GDM1 (cell line): ENCODE results near the gene DAPK3.
"Not testable (repeated sequence)": the region's sequence is repeated elsewhere in the genome, so short reads cannot be mapped to it uniquely, and the experiment has no call there.

Source experiments
- DNase-seq: peaks from one replicate; lab custom pipeline; 2025; lab: John Stamatoyannopoulos, UW

DAPK3 gene

DNA sequence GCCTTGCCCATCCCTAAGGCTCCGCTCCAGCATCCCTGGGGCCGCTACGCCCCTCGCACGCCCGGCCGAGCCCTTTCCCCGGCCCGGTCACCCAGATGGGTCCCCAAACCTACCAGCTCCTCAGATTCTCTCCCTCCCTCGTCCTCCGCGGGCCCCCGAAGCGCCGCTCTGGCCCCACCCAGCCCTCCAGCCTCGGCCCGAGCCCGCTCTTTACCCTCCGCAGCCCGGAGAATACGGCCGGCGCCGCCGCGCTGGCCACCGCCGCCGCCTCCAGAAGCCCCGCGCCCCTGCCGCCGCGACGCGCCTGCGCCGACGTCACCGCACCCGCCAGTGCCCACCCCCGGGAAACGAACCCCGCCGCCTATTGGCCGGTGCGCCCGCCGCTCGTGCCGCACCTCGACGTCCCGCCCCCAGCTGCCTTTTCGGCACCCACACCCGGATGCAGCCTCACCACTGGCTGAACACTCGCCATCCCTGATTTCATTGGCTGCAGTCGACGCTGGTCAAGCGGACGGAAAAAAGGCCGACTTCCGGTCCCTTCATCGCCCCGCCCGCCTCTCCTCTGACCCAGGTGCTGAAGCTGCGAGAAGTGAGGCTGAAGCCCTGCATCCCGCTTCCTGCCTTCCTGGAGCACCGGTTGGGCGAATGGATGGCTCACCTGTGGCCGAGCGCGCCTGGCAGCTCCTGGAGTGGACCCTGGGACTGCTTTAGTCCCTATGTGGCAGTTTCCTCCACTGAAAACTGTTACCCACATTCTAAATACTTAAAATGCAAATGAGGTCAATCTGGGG, at the start of gene DAPK3:
Gene DAPK3 (minus strand): TSS at position 292 of the 791 bp plus-strand sequence. CDS start 1,364 bp downstream, outside the sequence.
- DNase-seq, result peak; percentile 94

- DNase-seq, result no peak
Observed at GRCh38 chr19:4019578-4019977, 48.7 kb upstream of the DAPK3 start.

- no peak for DNase-seq
Observed at GRCh38 chr19:4018775-4019504, 48.0 kb upstream of the DAPK3 start.

- DNase-seq, result no peak
Observed at GRCh38 chr19:4018140-4018613, 47.3 kb upstream of the DAPK3 start.

- DNase-seq, result no peak
Observed at GRCh38 chr19:4016903-4017638, 46.2 kb upstream of the DAPK3 start.

DNA sequence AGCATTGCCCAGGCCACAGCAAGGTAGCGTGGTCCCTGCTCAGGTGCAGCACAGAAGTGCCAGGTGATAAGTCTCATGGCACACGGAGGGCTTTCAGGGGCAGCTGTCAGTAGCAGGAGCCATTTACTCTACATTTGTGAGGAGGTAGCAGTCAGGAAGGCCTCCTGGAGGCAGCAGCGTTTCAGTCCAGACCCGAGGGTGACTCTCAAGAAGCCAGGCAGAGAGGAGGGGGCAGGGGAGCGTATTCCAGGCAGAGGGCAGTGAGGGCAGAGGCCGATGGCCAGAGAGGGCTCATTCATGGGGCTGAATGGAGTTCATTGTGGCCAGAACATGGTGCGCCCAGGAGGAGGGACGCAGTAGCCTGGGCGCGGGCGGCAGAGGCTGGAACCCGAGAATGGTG, 45.6 kb upstream of the DAPK3 start:
- no peak for DNase-seq

- DNase-seq, result no peak
Observed at GRCh38 chr19:4015705-4016402, 45.0 kb upstream of the DAPK3 start.

GRCh38 chr19:4014541-4015491, 43.9 kb upstream of the DAPK3 start:
- DNase-seq, result no peak

DNA sequence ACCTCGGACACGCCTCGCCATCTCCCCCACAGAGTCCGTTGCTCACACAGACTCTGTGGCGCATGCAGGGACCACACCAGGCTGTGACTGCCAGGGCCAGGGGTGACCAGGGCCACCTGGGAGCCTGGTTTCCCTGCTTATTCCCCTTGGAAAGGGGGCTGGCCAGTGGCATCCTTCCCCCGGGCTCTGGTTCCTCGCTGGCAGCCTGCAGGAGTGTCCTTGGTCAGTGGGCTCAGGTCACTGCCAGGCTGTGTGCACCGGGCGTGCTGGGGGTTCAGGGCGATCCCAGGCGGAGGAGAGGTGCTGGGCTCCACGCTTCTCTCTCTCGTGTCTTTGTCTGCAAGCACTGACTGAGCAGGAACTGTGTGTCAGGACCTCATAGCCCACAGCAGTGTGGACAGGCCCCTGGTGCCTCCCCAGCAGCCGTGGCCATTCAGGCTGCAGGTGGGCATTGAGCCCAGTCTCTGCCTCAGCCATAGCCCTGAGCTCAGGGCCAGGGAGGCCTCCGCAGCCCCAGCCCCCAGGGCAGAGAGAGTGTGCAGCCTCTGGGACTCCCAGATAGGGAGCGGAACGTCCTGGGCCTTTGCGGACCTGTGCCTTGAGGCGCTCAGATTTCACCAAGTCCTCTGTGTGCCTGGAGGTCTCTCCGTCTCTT, 43.1 kb upstream of the DAPK3 start:
- DNase-seq, result no peak

DNA sequence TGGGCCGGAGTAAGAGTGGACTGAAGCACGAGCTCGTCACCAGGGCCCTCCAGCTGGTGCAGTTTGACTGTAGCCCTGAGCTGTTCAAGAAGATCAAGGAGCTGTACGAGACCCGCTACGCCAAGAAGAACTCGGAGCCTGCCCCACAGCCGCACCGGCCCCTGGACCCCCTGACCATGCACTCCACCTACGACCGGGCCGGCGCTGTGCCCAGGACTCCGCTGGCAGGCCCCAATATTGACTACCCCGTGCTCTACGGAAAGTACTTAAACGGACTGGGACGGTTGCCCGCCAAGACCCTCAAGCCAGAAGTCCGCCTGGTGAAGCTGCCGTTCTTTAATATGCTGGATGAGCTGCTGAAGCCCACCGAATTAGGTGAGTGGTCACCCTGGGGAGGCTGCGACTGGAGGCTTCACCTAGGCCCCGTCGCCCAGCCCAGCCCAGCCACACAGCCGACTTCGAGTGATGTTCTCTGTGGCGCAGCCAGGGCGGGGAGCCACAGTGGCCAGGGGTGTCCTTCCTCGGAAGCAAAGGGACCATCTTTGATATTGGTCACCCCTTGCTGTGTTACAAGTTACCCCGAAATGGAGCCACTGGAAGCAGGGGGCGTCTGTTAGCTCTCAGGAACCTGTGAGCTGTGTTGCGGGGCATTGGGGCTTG, 42.2 kb upstream of the DAPK3 start:
- no peak for DNase-seq

DNA sequence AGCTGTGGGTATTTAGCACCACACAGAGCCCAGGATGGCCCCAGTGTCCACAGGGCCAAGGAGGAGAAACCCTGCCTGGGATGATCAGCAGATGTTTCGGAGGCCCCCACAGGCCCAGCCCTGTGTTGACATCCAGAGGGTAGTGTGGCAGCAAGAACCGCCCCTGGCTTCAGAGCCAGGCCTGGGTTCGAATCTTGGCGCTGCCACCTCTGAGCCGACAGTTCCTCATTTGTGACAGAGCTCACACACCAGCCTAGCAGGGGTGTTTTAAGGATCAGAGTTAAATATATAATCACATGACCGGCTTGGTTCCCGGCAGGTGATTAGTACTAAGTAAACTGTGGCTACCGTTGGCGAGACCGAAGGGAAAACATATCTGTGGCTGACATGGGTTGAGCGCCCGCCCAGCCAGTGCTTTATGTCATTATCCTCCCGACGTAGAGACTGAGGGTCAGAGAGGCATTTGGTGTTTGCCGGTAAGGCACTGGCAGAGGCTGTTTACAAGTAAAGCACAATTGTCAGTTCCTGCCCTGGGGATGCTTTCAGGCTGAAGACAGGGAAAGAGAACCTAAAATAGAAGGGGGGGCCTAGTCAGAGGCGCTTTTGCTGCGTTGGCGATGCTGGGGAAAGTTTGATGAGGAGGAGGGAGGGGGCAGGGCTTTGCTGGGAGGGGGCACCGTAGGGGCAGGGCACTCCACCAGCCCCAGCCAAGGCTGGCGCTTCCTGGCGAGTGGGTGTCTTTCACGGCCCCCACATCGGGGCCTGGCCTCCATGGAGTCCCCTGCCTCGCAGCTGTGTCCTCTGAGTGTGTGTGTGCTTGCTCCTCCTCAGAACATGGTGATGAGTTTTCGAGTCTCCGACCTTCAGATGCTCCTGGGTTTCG, 41.4 kb upstream of the DAPK3 start:
- no peak for DNase-seq

DNA sequence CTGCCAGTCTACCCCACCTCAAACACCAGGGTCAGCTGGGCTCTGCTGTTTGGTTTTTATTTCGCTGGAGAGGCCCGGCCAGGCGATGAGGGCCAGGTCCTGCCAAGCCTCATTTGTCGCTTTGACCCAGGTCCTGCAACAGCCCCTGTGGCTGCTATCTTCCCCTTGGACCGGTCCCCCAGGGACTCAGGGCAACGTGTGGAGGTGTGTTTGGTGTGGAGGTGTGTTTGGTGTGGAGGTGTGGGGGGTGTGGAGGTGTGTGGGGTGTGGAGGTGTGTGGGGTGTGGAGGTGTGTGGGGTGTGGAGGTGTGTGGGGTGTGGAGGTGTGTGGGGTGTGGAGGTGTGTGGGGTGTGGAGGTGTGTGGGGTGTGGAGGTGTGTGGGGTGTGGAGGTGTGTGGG, 40.5 kb upstream of the DAPK3 start:
- not testable (repeated sequence) for DNase-seq

DNA sequence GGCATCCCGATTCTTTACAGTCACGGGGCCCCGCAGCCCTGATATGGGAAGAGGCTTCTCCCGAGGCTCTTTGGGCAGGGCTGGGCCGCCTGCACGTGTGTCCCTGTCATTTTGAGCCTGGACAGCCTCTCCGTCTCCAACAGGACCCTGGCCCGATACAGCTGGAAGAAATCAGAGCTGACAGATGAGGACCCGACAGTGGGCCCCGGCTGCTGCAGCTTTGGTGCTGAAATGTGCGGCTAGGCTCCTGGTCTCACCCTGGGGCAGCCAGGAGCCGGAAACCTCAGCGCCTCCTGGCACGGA, 39.9 kb upstream of the DAPK3 start:
- no peak for DNase-seq

DNA sequence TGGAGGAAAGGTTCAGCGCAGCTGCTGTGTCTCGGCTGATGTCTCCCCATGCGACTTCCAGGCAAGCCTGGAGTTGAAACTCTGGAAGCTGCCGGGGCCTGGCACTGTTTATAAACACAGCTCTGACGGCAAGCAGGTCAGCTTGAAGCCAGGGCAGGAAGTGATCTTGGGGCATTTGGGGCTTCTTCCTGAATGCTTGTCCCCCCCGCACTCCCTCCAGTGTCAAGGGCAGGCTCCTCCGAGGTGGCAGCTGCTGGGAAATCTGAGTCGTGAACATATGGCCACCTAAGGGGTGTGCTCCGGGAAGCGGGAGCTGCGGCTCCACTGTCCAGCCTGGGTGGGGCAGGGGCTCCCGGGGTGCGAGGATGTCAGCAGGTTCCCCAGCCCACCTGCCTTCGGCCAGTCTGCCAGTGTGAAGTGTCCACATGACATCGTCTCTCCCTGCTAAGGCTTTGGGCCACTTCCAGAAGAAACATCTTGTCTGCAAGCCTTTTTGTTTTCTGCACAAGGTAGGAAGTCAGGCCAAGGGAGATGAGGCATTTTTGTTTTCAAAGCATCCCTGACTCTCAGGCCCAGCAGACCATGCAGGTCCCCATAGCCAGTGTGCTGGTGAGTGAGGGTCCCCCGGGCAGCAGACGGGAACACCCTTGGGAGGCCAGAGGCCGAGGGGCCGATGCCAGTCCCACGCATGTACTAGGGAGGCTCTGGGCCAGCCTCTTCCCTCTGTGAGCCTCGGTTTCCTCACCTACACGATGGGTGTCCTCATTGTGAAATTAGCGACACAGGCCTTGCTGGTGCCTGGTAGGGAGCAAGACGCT, 39.3 kb upstream of the DAPK3 start:
- no peak for DNase-seq

- DNase-seq, result no peak
Observed at GRCh38 chr19:4007836-4008539, 37.1 kb upstream of the DAPK3 start.

- DNase-seq, result peak; percentile 96
Observed at GRCh38 chr19:4007021-4007835, 36.3 kb upstream of the DAPK3 start, which contains the start of gene PIAS4. TSS of gene PIAS4 (plus strand) at chr19:4007736. CDS start at chr19:4007761, 25 bp downstream.
